ENCODE results near the gene ATXN7L1. TPM values are rescaled to one million over a fixed set of nuclear protein-coding genes. Genes with fewer than 3 reads are reported as not detected.

The ATXN7L1 gene
- 10 to 100 TPM in 2 of 4 donors, 1 to 10 TPM in 2; 4.6 to 12.5 (median 10.1) TPM for total RNA-seq

GRCh38 chr7:105876091-105876963 lies at the start of gene ATXN7L1:
Gene ATXN7L1, minus strand, starts transcription at chr7:105876599. Its CDS starts 41 bp downstream, at chr7:105876558.
- Histone ChIP-seq H3K27me3 (no peaks in the 10 kb centered on the region), H3K36me3 (peaks cover 0 to 4% (median 0%) of the 10 kb centered on the region in 4 donors), H3K9me3 (no peaks in the 10 kb centered on the region), H3K4me3 (peak within 1 kb of the TSS; percentile 66 to 84 (median 82)), H3K27ac (replicated peaks in 1 of 4) (peak within 1 kb of the TSS; percentile 85 to 93 (median 88)), H3K4me1 (peaks cover 18 to 65% (median 44%) of the 10 kb centered on the region in 4 donors)
- intact Hi-C loops (cut with DNase I) = loop anchor here (1.0 to 5.0 kb wide), 4 partner anchors 104 to 219 kb away; no protein-coding TSS in a partner anchor
- peak; percentile 97 for DNase-seq (ENCODE audit: extremely low spot score)
- 1% methylated on average over 20 of the region's 77 CpGs for WGBS
- TF ChIP-seq CTCF (IDR thresholded peaks at IDR 0.05) (peak; percentile 45 to 80 (median 75)), POLR2AphosphoS5 (IDR thresholded peaks at IDR 0.05) (peak; percentile 90 to 92), POLR2A (IDR thresholded peaks at IDR 0.05; ENCODE audit: low read depth) (peak; percentile 34), EP300 (IDR thresholded peaks at IDR 0.05) (peak; percentile 35)

GRCh38 chr7:105926131-105926530 lies 49.7 kb upstream of the ATXN7L1 start:
- peaks cover 0 to 7% (median 0%) of the 10 kb centered on the region in 4 donors for H3K36me3 ChIP-seq
- no peaks in the 10 kb centered on the region for H3K27me3 ChIP-seq
- H3K4me1 ChIP-seq = no peaks in the 10 kb centered on the region
- 56% methylated on average over 3 of the region's 3 CpGs for WGBS
- H3K27ac ChIP-seq (replicated peaks in 1 of 4) = no peak overlapping the region
- DNase-seq (ENCODE audit: extremely low spot score) = no peak
- TF ChIP-seq EP300 (IDR thresholded peaks at IDR 0.05) = no peak
- no peak for TF ChIP-seq CTCF (IDR thresholded peaks at IDR 0.05)
- no peak for TF ChIP-seq POLR2AphosphoS5 (IDR thresholded peaks at IDR 0.05)
- no peak for TF ChIP-seq POLR2A (IDR thresholded peaks at IDR 0.05; ENCODE audit: low read depth)
- no peak overlapping the region for H3K4me3 ChIP-seq
- H3K9me3 ChIP-seq = peaks cover 0 to 9% (median 0%) of the 10 kb centered on the region in 4 donors
- intact Hi-C loops (cut with DNase I) = no loop called here

GRCh38 chr7:105924945-105925344 lies 48.5 kb upstream of the ATXN7L1 start:
- Histone ChIP-seq H3K36me3 (peaks cover 0 to 7% (median 0%) of the 10 kb centered on the region in 4 donors), H3K9me3 (peaks cover 0 to 9% (median 0%) of the 10 kb centered on the region in 4 donors), H3K27ac (replicated peaks in 1 of 4) (no peak overlapping the region), H3K4me3 (no peak overlapping the region), H3K27me3 (no peaks in the 10 kb centered on the region), H3K4me1 (no peaks in the 10 kb centered on the region)
- intact Hi-C loops (cut with DNase I) = no loop called here
- TF ChIP-seq POLR2AphosphoS5 (IDR thresholded peaks at IDR 0.05) (no peak), CTCF (IDR thresholded peaks at IDR 0.05) (no peak), POLR2A (IDR thresholded peaks at IDR 0.05; ENCODE audit: low read depth) (no peak), EP300 (IDR thresholded peaks at IDR 0.05) (no peak)
- WGBS = 90% methylated on average over 1 of the region's 1 CpG
- DNase-seq (ENCODE audit: extremely low spot score) = no peak

GRCh38 chr7:105920766-105921165 lies 44.4 kb upstream of the ATXN7L1 start:
- H3K27me3 ChIP-seq = no peaks in the 10 kb centered on the region
- no peak overlapping the region for H3K4me3 ChIP-seq
- no peak for TF ChIP-seq EP300 (IDR thresholded peaks at IDR 0.05)
- WGBS = 78% methylated on average over 4 of the region's 4 CpGs
- peaks cover 0 to 10% (median 4%) of the 10 kb centered on the region in 4 donors for H3K36me3 ChIP-seq
- no peak for DNase-seq (ENCODE audit: extremely low spot score)
- H3K27ac ChIP-seq (replicated peaks in 1 of 4) = no peak overlapping the region
- H3K4me1 ChIP-seq = no peaks in the 10 kb centered on the region
- intact Hi-C loops (cut with DNase I) = no loop called here
- peaks cover 0 to 9% (median 0%) of the 10 kb centered on the region in 4 donors for H3K9me3 ChIP-seq

- H3K27ac ChIP-seq (replicated peaks in 1 of 4) = no peak overlapping the region
- no peak for DNase-seq (ENCODE audit: extremely low spot score)
- intact Hi-C loops (cut with DNase I) = no loop called here
- TF ChIP-seq POLR2AphosphoS5 (IDR thresholded peaks at IDR 0.05) = no peak
- TF ChIP-seq CTCF (IDR thresholded peaks at IDR 0.05) = no peak
- TF ChIP-seq EP300 (IDR thresholded peaks at IDR 0.05) = no peak
- H3K9me3 ChIP-seq = no peaks in the 10 kb centered on the region
- H3K36me3 ChIP-seq = peaks cover 0 to 5% (median 4%) of the 10 kb centered on the region in 4 donors
- 92% methylated on average over 2 of the region's 2 CpGs for WGBS
- H3K4me3 ChIP-seq = no peak overlapping the region
- no peaks in the 10 kb centered on the region for H3K27me3 ChIP-seq
- H3K4me1 ChIP-seq = no peaks in the 10 kb centered on the region
These were observed 41.3 kb upstream of the ATXN7L1 start for GRCh38 chr7:105917659-105918058.

Data from esophagus muscularis mucosa (tissue), 4 donors.